Mesendoderm (in vitro differentiated cells): ENCODE data around the gene NLGN1.
"Not testable (repeated sequence)": the region's sequence is repeated elsewhere in the genome, so short reads cannot be mapped to it uniquely, and the experiment has no call there.

Experiments used
- DNase-seq: peaks from one replicate; pipeline ENCODE4 v3.0.0; 2013
- H2AK5ac ChIP-seq: 2 replicates; pipeline ENCODE4 v1.6.1; 2013; ENCODE audit warnings: low read length, inconsistent platforms
- H2BK120ac ChIP-seq: 2 replicates; pipeline ENCODE4 v1.6.1; 2013; ENCODE audit warnings: low read depth, mild to moderate bottlenecking, low read length, moderate library complexity, mixed read lengths
- H2BK15ac ChIP-seq: replicated peaks from 2 replicates; pipeline ENCODE4 v1.6.1; 2013; ENCODE audit warnings: low read depth, mild to moderate bottlenecking, moderate library complexity
- H2BK5ac ChIP-seq: 2 replicates; pipeline ENCODE4 v1.6.1; 2013; ENCODE audit warnings: low read length, inconsistent platforms
- H3K18ac ChIP-seq: 2 replicates; pipeline ENCODE4 v1.6.1; 2013; ENCODE audit warnings: mild to moderate bottlenecking, low read length, mixed read lengths
- H3K23ac ChIP-seq: one replicate; pipeline ENCODE4 v1.6.1; 2013; ENCODE audit warnings: low read length
- H3K27ac ChIP-seq: 2 replicates; pipeline ENCODE4 v1.5.1; 2013; ENCODE audit warnings: low read depth, mild to moderate bottlenecking, inconsistent platforms, low read length, moderate library complexity
- H3K27me3 ChIP-seq: 2 replicates; pipeline ENCODE4 v1.6.1; 2013; ENCODE audit warnings: low read length, control low read depth, mild to moderate bottlenecking, inconsistent platforms; ENCODE audit not compliant: insufficient read depth, poor library complexity
- H3K36me3 ChIP-seq: 2 replicates; pipeline ENCODE4 v1.6.1; 2013; ENCODE audit warnings: low read length, inconsistent platforms; ENCODE audit not compliant: control insufficient read depth, insufficient read depth
- H3K4ac ChIP-seq: one replicate; pipeline ENCODE4 v1.6.1; 2013; ENCODE audit warnings: low read depth, mild to moderate bottlenecking, low read length, moderate library complexity
- H3K4me1 ChIP-seq: 2 replicates; pipeline ENCODE4 v1.6.1; 2013; ENCODE audit warnings: low read depth, low read length, inconsistent platforms; ENCODE audit not compliant: control insufficient read depth
- H3K4me2 ChIP-seq: 2 replicates; pipeline ENCODE4 v1.6.1; 2013; ENCODE audit warnings: low read length
- H3K4me3 ChIP-seq: 2 replicates; pipeline ENCODE4 v1.5.1; 2013; ENCODE audit warnings: mild to moderate bottlenecking, low read length
- H3K56ac ChIP-seq: one replicate; pipeline ENCODE4 v1.6.1; 2013; ENCODE audit warnings: low read length
- H3K79me1 ChIP-seq: 2 replicates; pipeline ENCODE4 v1.6.1; 2013; ENCODE audit warnings: low read length, inconsistent platforms
- H3K79me2 ChIP-seq: 2 replicates; pipeline ENCODE4 v1.6.1; 2013; ENCODE audit warnings: mild to moderate bottlenecking, low read length; ENCODE audit not compliant: control insufficient read depth, insufficient read depth
- H3K9ac ChIP-seq: 2 replicates; pipeline ENCODE4 v1.6.1; 2013; ENCODE audit warnings: low read length, inconsistent platforms
- H4K5ac ChIP-seq: one replicate; pipeline ENCODE4 v1.6.1; 2013; ENCODE audit warnings: low read length
- H4K8ac ChIP-seq: one replicate; pipeline ENCODE4 v1.6.1; 2013; ENCODE audit warnings: low read depth, mild to moderate bottlenecking, control low read depth, low read length, moderate library complexity
- WGBS: extraction: QIAGEN DNeasy Blood & Tissue Kit; methylation state at CpG from one replicate; pipeline ENCODE4 v1.1.7; 2013; ENCODE audit warnings: low lambda C conversion rate, missing lambda C conversion rate; ENCODE audit not compliant: insufficient coverage; ENCODE audit errors: extremely low coverage; 5-methylcytosine and 5-hydroxymethylcytosine counted together

Gene NLGN1

GRCh38 chr3:173430576-173430975, 33.0 kb downstream of the NLGN1 start:
- peak; percentile 67 for DNase-seq
- Histone ChIP-seq H2BK120ac (no peak overlapping the region), H4K5ac (no peak overlapping the region), H3K4me2 (no peak overlapping the region), H3K4me1 (no peaks in the 10 kb centered on the region), H3K18ac (no peak overlapping the region), H3K36me3 (no peaks in the 10 kb centered on the region), H3K79me2 (no peaks in the 10 kb centered on the region), H2BK5ac (no peak overlapping the region), H4K8ac (no peak overlapping the region), H3K27ac (no peak overlapping the region), H3K27me3 (no peaks in the 10 kb centered on the region), H3K4me3 (no peak overlapping the region), H2AK5ac (no peak overlapping the region), H3K9ac (no peak overlapping the region), H3K4ac (no peak overlapping the region), H3K23ac (no peak overlapping the region), H3K79me1 (no peaks in the 10 kb centered on the region), H3K56ac (no peak overlapping the region), H2BK15ac (no peak overlapping the region)
- no CpG with 5 or more reads among the region's 2 CpGs for WGBS

- H4K5ac ChIP-seq = no peak overlapping the region
- no peak overlapping the region for H4K8ac ChIP-seq
- H3K23ac ChIP-seq = no peak overlapping the region
- H2BK15ac ChIP-seq = no peak overlapping the region
- no peaks in the 10 kb centered on the region for H3K27me3 ChIP-seq
- H3K27ac ChIP-seq = no peak overlapping the region
- H3K4me2 ChIP-seq = no peak overlapping the region
- no peaks in the 10 kb centered on the region for H3K4me1 ChIP-seq
- WGBS = no CpG with 5 or more reads among the region's 1 CpG
- no peak overlapping the region for H2BK5ac ChIP-seq
- H3K4me3 ChIP-seq = no peak overlapping the region
- no peak overlapping the region for H3K56ac ChIP-seq
- H2BK120ac ChIP-seq = no peak overlapping the region
- H3K36me3 ChIP-seq = no peaks in the 10 kb centered on the region
- no peak overlapping the region for H3K18ac ChIP-seq
- no peak overlapping the region for H2AK5ac ChIP-seq
- H3K4ac ChIP-seq = no peak overlapping the region
- no peak overlapping the region for H3K9ac ChIP-seq
- DNase-seq = no peak
- no peaks in the 10 kb centered on the region for H3K79me2 ChIP-seq
- H3K79me1 ChIP-seq = no peaks in the 10 kb centered on the region
Measured at GRCh38 chr3:173439004-173439403, 41.5 kb downstream of the NLGN1 start.

GRCh38 chr3:173440514-173440913, 43.0 kb downstream of the NLGN1 start:
- no peak overlapping the region for H4K8ac ChIP-seq
- H2AK5ac ChIP-seq = no peak overlapping the region
- H3K18ac ChIP-seq = no peak overlapping the region
- H3K4ac ChIP-seq = no peak overlapping the region
- no peak for DNase-seq
- no peak overlapping the region for H2BK5ac ChIP-seq
- H3K9ac ChIP-seq = no peak overlapping the region
- no peak overlapping the region for H2BK15ac ChIP-seq
- no peaks in the 10 kb centered on the region for H3K27me3 ChIP-seq
- H3K4me2 ChIP-seq = no peak overlapping the region
- no peaks in the 10 kb centered on the region for H3K79me2 ChIP-seq
- H3K27ac ChIP-seq = no peak overlapping the region
- H2BK120ac ChIP-seq = no peak overlapping the region
- H3K4me3 ChIP-seq = no peak overlapping the region
- no peak overlapping the region for H3K56ac ChIP-seq
- no peak overlapping the region for H4K5ac ChIP-seq
- no peaks in the 10 kb centered on the region for H3K4me1 ChIP-seq
- H3K23ac ChIP-seq = no peak overlapping the region
- no peaks in the 10 kb centered on the region for H3K36me3 ChIP-seq
- H3K79me1 ChIP-seq = no peaks in the 10 kb centered on the region
- no CpG with 5 or more reads among the region's 3 CpGs for WGBS

GRCh38 chr3:173451561-173451960, 54.0 kb downstream of the NLGN1 start:
- H3K36me3 ChIP-seq, H3K4me3 ChIP-seq, H4K5ac ChIP-seq, H3K27ac ChIP-seq, H3K4me2 ChIP-seq, DNase-seq, H2BK15ac ChIP-seq, H3K23ac ChIP-seq, H3K79me2 ChIP-seq, H3K4me1 ChIP-seq, H2BK5ac ChIP-seq, H3K79me1 ChIP-seq, H2BK120ac ChIP-seq, H3K4ac ChIP-seq, H4K8ac ChIP-seq, H3K56ac ChIP-seq, H3K9ac ChIP-seq, H3K18ac ChIP-seq, H3K27me3 ChIP-seq, H2AK5ac ChIP-seq: not testable (repeated sequence)
- no CpG with 5 or more reads among the region's 10 CpGs for WGBS

GRCh38 chr3:173463250-173463649, 65.7 kb downstream of the NLGN1 start:
- Histone ChIP-seq H3K4me1 (no peaks in the 10 kb centered on the region), H4K5ac (no peak overlapping the region), H3K4me3 (no peak overlapping the region), H3K27ac (no peak overlapping the region), H3K9ac (no peak overlapping the region), H4K8ac (no peak overlapping the region), H2AK5ac (no peak overlapping the region), H3K79me2 (no peaks in the 10 kb centered on the region), H3K4ac (no peak overlapping the region), H3K36me3 (no peaks in the 10 kb centered on the region), H3K56ac (no peak overlapping the region), H3K23ac (no peak overlapping the region), H2BK15ac (no peak overlapping the region), H2BK120ac (no peak overlapping the region), H3K27me3 (no peaks in the 10 kb centered on the region), H3K79me1 (no peaks in the 10 kb centered on the region), H2BK5ac (no peak overlapping the region), H3K18ac (no peak overlapping the region), H3K4me2 (no peak overlapping the region)
- no peak for DNase-seq
- no CpG with 5 or more reads among the region's 3 CpGs for WGBS

GRCh38 chr3:173465112-173465511, 67.6 kb downstream of the NLGN1 start:
- no peak overlapping the region for H4K8ac ChIP-seq
- H4K5ac ChIP-seq = no peak overlapping the region
- H3K23ac ChIP-seq = no peak overlapping the region
- no peak overlapping the region for H2BK15ac ChIP-seq
- H3K4me3 ChIP-seq = no peak overlapping the region
- no CpG with 5 or more reads among the region's 1 CpG for WGBS
- no peak overlapping the region for H3K4me2 ChIP-seq
- no peak overlapping the region for H2BK120ac ChIP-seq
- H3K79me1 ChIP-seq = no peaks in the 10 kb centered on the region
- no peak overlapping the region for H3K27ac ChIP-seq
- H2BK5ac ChIP-seq = no peak overlapping the region
- peak; percentile 86 for DNase-seq
- H3K9ac ChIP-seq = no peak overlapping the region
- no peaks in the 10 kb centered on the region for H3K79me2 ChIP-seq
- no peaks in the 10 kb centered on the region for H3K27me3 ChIP-seq
- no peak overlapping the region for H3K56ac ChIP-seq
- no peak overlapping the region for H3K4ac ChIP-seq
- no peaks in the 10 kb centered on the region for H3K36me3 ChIP-seq
- H2AK5ac ChIP-seq = no peak overlapping the region
- no peak overlapping the region for H3K18ac ChIP-seq
- H3K4me1 ChIP-seq = no peaks in the 10 kb centered on the region
